Endothelial cell of umbilical vein (primary cell): Measurements from ENCODE around the gene PAGE2B. TPM values are rescaled to one million over a fixed set of nuclear protein-coding genes. Genes with fewer than 3 reads are reported as not detected.

ENCODE experiments used
- polyA plus RNA-seq, 4 experiments: library from polyadenylated mRNA; depleted of rRNA in 3 of 4; stranded (reverse) in 3 of 4; unstranded in 1 of 4; fragments of >200 nt; gene quantifications; 2 replicates each; pipeline versions ENCODE4 v1.2.1 to v1.2.3, GENCODE V29; 2011 to 2012; ENCODE audit warnings: missing spikeins in 1 of 4
- total RNA-seq: library from RNA; stranded (reverse); gene quantifications from 2 replicates; pipeline ENCODE4 v1.2.3, GENCODE V29; 2021

The PAGE2B gene
- total and polyA plus RNA-seq, 2 donors (not counting 3 experiments of a cell fraction or from before 2014, with no cell fraction given): not detected

Other genes with a start within 250 kb of the PAGE2B start
- gene TRO, start 154.2 kb upstream of the PAGE2B start, total RNA-seq: 13.6 and 21.9 TPM in 2 replicates
- 34.7 TPM in 2 replicates for gene TRO, start 154.2 kb upstream of the PAGE2B start, polyA plus RNA-seq
- 0.16 and 0.20 TPM in 2 replicates for gene PFKFB1, start 80.8 kb upstream of the PAGE2B start, total RNA-seq
- gene PFKFB1, start 80.8 kb upstream of the PAGE2B start, polyA plus RNA-seq: 0.16 and 0.18 TPM in 2 replicates
- 22.7 and 26.6 TPM in 2 replicates for gene APEX2, start 74.7 kb upstream of the PAGE2B start, total RNA-seq
- gene APEX2, start 74.7 kb upstream of the PAGE2B start, polyA plus RNA-seq: 54.1 and 55.9 TPM in 2 replicates
- not detected in 2 replicates for gene ALAS2, start 44.1 kb upstream of the PAGE2B start, total RNA-seq
- gene ALAS2, start 44.1 kb upstream of the PAGE2B start, polyA plus RNA-seq: not detected in 2 replicates
- not detected in 2 replicates for gene PAGE2, start 14.0 kb downstream of the PAGE2B start, total RNA-seq
- not detected in 2 replicates for gene PAGE2, start 14.0 kb downstream of the PAGE2B start, polyA plus RNA-seq
- not detected in 2 replicates for gene PAGE5, start 145.3 kb downstream of the PAGE2B start, total RNA-seq
- gene PAGE5, start 145.3 kb downstream of the PAGE2B start, polyA plus RNA-seq: not detected in 2 replicates
- not detected in 2 replicates for gene PAGE3, start 189.9 kb downstream of the PAGE2B start, total RNA-seq
- gene PAGE3, start 189.9 kb downstream of the PAGE2B start, polyA plus RNA-seq: not detected in 2 replicates